Small intestine (tissue), 7 donors: ENCODE measurements around the gene MAP7. TPM values are rescaled to one million over a fixed set of nuclear protein-coding genes. Genes with fewer than 3 reads are reported as not detected.

Experiments
- DNase-seq, 2 donors: peaks; one replicate each; pipeline versions ENCODE4 v3.0.0 to v3.0.0-alpha.2; 2013
- FAIRE-seq: peaks from 2 replicates; lab custom pipeline; 2012; peaks lifted over from hg19 to GRCh38; lab: Jason Lieb, UNC
- H3K27ac ChIP-seq, 3 donors: one replicate each; pipeline ENCODE4 v1.5.1; 2013; ENCODE audit warnings: low read length in 2 of 3, mild to moderate bottlenecking in 2 of 3, control low read depth in 1 of 3, inconsistent platforms in 1 of 3, low read depth in 1 of 3, moderate library complexity in 1 of 3
- H3K27me3 ChIP-seq, 3 donors: one replicate each; pipeline ENCODE4 v1.6.1; 2013; ENCODE audit warnings: low read length in 3 of 3, inconsistent platforms in 1 of 3; ENCODE audit not compliant: control insufficient read depth in 3 of 3, insufficient read depth in 3 of 3
- H3K36me3 ChIP-seq, 3 donors: one replicate each; pipeline ENCODE4 v1.6.1; 2013; ENCODE audit warnings: low read length in 3 of 3, inconsistent platforms in 1 of 3, low read depth in 1 of 3, mild to moderate bottlenecking in 1 of 3, moderate library complexity in 1 of 3; ENCODE audit not compliant: control insufficient read depth in 3 of 3, insufficient read depth in 2 of 3
- H3K4me1 ChIP-seq, 3 donors: one replicate each; pipeline ENCODE4 v1.6.1; 2013; ENCODE audit warnings: low read length in 2 of 3, inconsistent platforms in 1 of 3, low read depth in 1 of 3, mild to moderate bottlenecking in 1 of 3, moderate library complexity in 1 of 3; ENCODE audit not compliant: control insufficient read depth in 3 of 3, insufficient read depth in 2 of 3
- H3K4me3 ChIP-seq, 3 donors: one replicate each; pipeline ENCODE4 v1.5.1; 2013; ENCODE audit warnings: low read length in 3 of 3, control low read depth in 1 of 3, inconsistent platforms in 1 of 3, low read depth in 1 of 3, mild to moderate bottlenecking in 1 of 3, moderate library complexity in 1 of 3
- H3K9me3 ChIP-seq, 2 donors: one replicate each; pipeline ENCODE4 v1.6.1; 2013; ENCODE audit warnings: low read depth in 1 of 2, low read length in 1 of 2; ENCODE audit not compliant: control insufficient read depth in 2 of 2, insufficient read depth in 1 of 2
- WGBS, 3 donors: extraction: QIAGEN DNeasy Blood & Tissue Kit; methylation state at CpG; one replicate each; pipeline ENCODE4 v1.1.7; 2013; 5-methylcytosine and 5-hydroxymethylcytosine counted together
- polyA plus RNA-seq, 4 donors: library from polyadenylated mRNA; stranded (reverse) in 3 of 4; unstranded in 1 of 4; fragments of 200-250 nt in 3 of 4; fragments of 120-200 nt in 1 of 4; gene quantifications; one replicate each; pipeline versions ENCODE4 v1.2.1 to v1.2.3, GENCODE V29; 2013
- donor health status: healthy with polysubstance abuse.
- donor health status: control.
- donor health status: control.
- donor health status: Bipolar disorder and iron deficiency.
- donor health status: healthy.

Gene MAP7
- polyA plus RNA-seq, 4 donors, result 18.3 to 45.6 (median 21.4) TPM

GRCh38 chr6:136467186-136467585 is 83.0 kb downstream of the MAP7 start:
- DNase-seq (no peak), FAIRE-seq (no peak)
- Histone ChIP-seq H3K27ac (no peak overlapping the region), H3K9me3 (no peaks in the 10 kb centered on the region), H3K36me3 (no peaks in the 10 kb centered on the region), H3K4me1 (no peaks in the 10 kb centered on the region), H3K4me3 (no peak overlapping the region), H3K27me3 (no peaks in the 10 kb centered on the region)
- WGBS, 3 donors, result 81 to 93% (median 86%) methylated on average over 1 of the region's 1 CpG

- no peak for FAIRE-seq
- Histone ChIP-seq H3K36me3 (no peaks in the 10 kb centered on the region), H3K27ac (no peak overlapping the region)
Measured at GRCh38 chr6:136466777-136467176, 83.4 kb downstream of the MAP7 start.

GRCh38 chr6:136465766-136466303 is 84.4 kb downstream of the MAP7 start:
- Histone ChIP-seq H3K36me3 (no peaks in the 10 kb centered on the region), H3K9me3 (no peaks in the 10 kb centered on the region), H3K27ac (no peak overlapping the region), H3K4me3 (no peak overlapping the region), H3K4me1 (no peaks in the 10 kb centered on the region), H3K27me3 (no peaks in the 10 kb centered on the region)
- FAIRE-seq (peak; percentile 73), DNase-seq (no peak)
- 80 to 89% (median 81%) methylated on average over 2 of the region's 2 CpGs for WGBS, 3 donors

More at GRCh38 chr6:136466777-136467176, 83.4 kb downstream of the MAP7 start:
- H3K4me1 ChIP-seq, result no peaks in the 10 kb centered on the region
- DNase-seq, result no peak
- H3K27me3 ChIP-seq, result no peaks in the 10 kb centered on the region
- no peaks in the 10 kb centered on the region for H3K9me3 ChIP-seq
- 43 to 48% (median 46%) methylated on average over 4 of the region's 4 CpGs for WGBS, 3 donors
- H3K4me3 ChIP-seq, result no peak overlapping the region

- Histone ChIP-seq H3K4me1 (no peaks in the 10 kb centered on the region), H3K27ac (no peak overlapping the region), H3K27me3 (no peaks in the 10 kb centered on the region), H3K4me3 (no peak overlapping the region), H3K9me3 (no peaks in the 10 kb centered on the region), H3K36me3 (no peaks in the 10 kb centered on the region)
- FAIRE-seq (no peak), DNase-seq (no peak)
- WGBS, 3 donors, result 84 to 94% (median 90%) methylated on average over 4 of the region's 4 CpGs
Measured at GRCh38 chr6:136464874-136465273, 85.3 kb downstream of the MAP7 start.

- H3K27ac ChIP-seq, result no peak overlapping the region
- FAIRE-seq (no peak), DNase-seq (no peak)
- H3K27me3 ChIP-seq, result no peaks in the 10 kb centered on the region
- no peak overlapping the region for H3K4me3 ChIP-seq
- no peaks in the 10 kb centered on the region for H3K9me3 ChIP-seq
- no peaks in the 10 kb centered on the region for H3K4me1 ChIP-seq
- WGBS, 3 donors, result 77 to 95% (median 85%) methylated on average over 2 of the region's 2 CpGs
- no peaks in the 10 kb centered on the region for H3K36me3 ChIP-seq
Measured at GRCh38 chr6:136464148-136464547, 86.1 kb downstream of the MAP7 start.

GRCh38 chr6:136463743-136464142 is 86.5 kb downstream of the MAP7 start:
- no peaks in the 10 kb centered on the region for H3K9me3 ChIP-seq
- no peaks in the 10 kb centered on the region for H3K27me3 ChIP-seq
- no peak for FAIRE-seq
- no peak for DNase-seq
- no peak overlapping the region for H3K27ac ChIP-seq
- no peaks in the 10 kb centered on the region for H3K36me3 ChIP-seq
- WGBS, 3 donors, result 63 to 72% (median 66%) methylated on average over 4 of the region's 4 CpGs
- no peaks in the 10 kb centered on the region for H3K4me1 ChIP-seq
- H3K4me3 ChIP-seq, result no peak overlapping the region

GRCh38 chr6:136446579-136447187 is 103.5 kb downstream of the MAP7 start:
- WGBS, 3 donors, result 70 to 80% (median 72%) methylated on average over 2 of the region's 2 CpGs

GRCh38 chr6:136446145-136446544 is 104.1 kb downstream of the MAP7 start:
- peaks cover 0 to 42% (median 9%) of the 10 kb centered on the region in 3 donors for H3K4me1 ChIP-seq
- WGBS, 3 donors, result 97 to 98% (median 98%) methylated on average over 2 of the region's 2 CpGs
- no peaks in the 10 kb centered on the region for H3K36me3 ChIP-seq
- no peak overlapping the region for H3K4me3 ChIP-seq
- no peaks in the 10 kb centered on the region for H3K27me3 ChIP-seq
- no peak overlapping the region for H3K27ac ChIP-seq
- no peak for FAIRE-seq
- peaks cover 0 to 3% of the 10 kb centered on the region in 2 donors for H3K9me3 ChIP-seq
- DNase-seq, result no peak

More at GRCh38 chr6:136446579-136447187, 103.5 kb downstream of the MAP7 start:
- Histone ChIP-seq H3K36me3 (no peaks in the 10 kb centered on the region), H3K9me3 (peaks cover 0 to 8% of the 10 kb centered on the region in 2 donors), H3K27me3 (no peaks in the 10 kb centered on the region), H3K27ac (no peak overlapping the region), H3K4me1 (peaks cover 0 to 37% (median 7%) of the 10 kb centered on the region in 3 donors), H3K4me3 (no peak overlapping the region)
- FAIRE-seq, result no peak
- no peak for DNase-seq
